Osteoblast (primary cell): ENCODE measurements around the gene GAPDHS. TPM values are rescaled to one million over a fixed set of nuclear protein-coding genes. Genes with fewer than 3 reads are reported as not detected.

ENCODE experiments used
- DNase-seq: peaks from one replicate; pipeline ENCODE4 v3.0.0; 2011; ENCODE audit warnings: low spot score, mixed read lengths; ENCODE audit not compliant: insufficient read length; ENCODE audit errors: missing footprints
- H2AFZ ChIP-seq: 2 replicates; pipeline ENCODE4 v1.6.0; 2011; ENCODE audit warnings: mild to moderate bottlenecking, low read length
- H3K27ac ChIP-seq: 2 replicates; pipeline ENCODE4 v1.5.1; 2011; ENCODE audit warnings: mild to moderate bottlenecking, low read depth, low read length, moderate library complexity
- H3K27me3 ChIP-seq: 2 replicates; pipeline ENCODE4 v1.6.0; 2012; ENCODE audit warnings: mild to moderate bottlenecking, control low read depth, inconsistent platforms, low read length, moderate library complexity; ENCODE audit not compliant: insufficient read depth
- H3K36me3 ChIP-seq: 2 replicates; pipeline ENCODE4 v1.5.1; 2011; ENCODE audit warnings: mild to moderate bottlenecking, low read length, control low read depth, moderate library complexity; ENCODE audit not compliant: insufficient read depth
- H3K4me1 ChIP-seq: 2 replicates; pipeline ENCODE4 v1.5.1; 2011; ENCODE audit warnings: mild to moderate bottlenecking, low read length, control low read depth, moderate library complexity; ENCODE audit not compliant: insufficient read depth
- H3K4me2 ChIP-seq: 2 replicates; pipeline ENCODE4 v1.6.0; 2011; ENCODE audit warnings: mild to moderate bottlenecking, low read length; ENCODE audit not compliant: insufficient read depth
- H3K4me3 ChIP-seq: fragments of 200-600 bp; sonication (generic); 3 replicates; pipeline ENCODE4 v1.5.1; 2012; ENCODE audit warnings: mild to moderate bottlenecking, low read length, inconsistent platforms; ENCODE audit not compliant: insufficient read depth
- H3K79me2 ChIP-seq: 2 replicates; pipeline ENCODE4 v1.6.0; 2012; ENCODE audit warnings: mild to moderate bottlenecking, low read length, control low read depth, inconsistent platforms; ENCODE audit not compliant: insufficient read depth
- H3K9me3 ChIP-seq: 2 replicates; pipeline ENCODE4 v1.5.1; 2011; ENCODE audit warnings: low read depth, low read length, control low read depth
- H4K20me1 ChIP-seq: 2 replicates; pipeline ENCODE4 v1.6.0; 2012; ENCODE audit warnings: mild to moderate bottlenecking, low read length, control low read depth; ENCODE audit not compliant: insufficient read depth
- total RNA-seq: library from RNA; depleted of rRNA; stranded (reverse); fragments of >200 nt; gene quantifications from 2 replicates; pipeline ENCODE4 v1.2.3, GENCODE V29; 2012
- TF ChIP-seq, protein P1 (sequence below): IDR thresholded peaks from 2 replicates; pipeline ENCODE4 v1.5.1; 2011; ENCODE audit warnings: mild to moderate bottlenecking, low read depth, low read length, moderate library complexity; ENCODE audit errors: extremely low read depth

The GAPDHS gene
- total RNA-seq, 1 donor, result not detected

GRCh38 chr19:35500611-35501010 lies 32.6 kb upstream of the GAPDHS start:
- H3K27me3 ChIP-seq, result no peaks in the 10 kb centered on the region
- TF ChIP-seq, protein P1, sequence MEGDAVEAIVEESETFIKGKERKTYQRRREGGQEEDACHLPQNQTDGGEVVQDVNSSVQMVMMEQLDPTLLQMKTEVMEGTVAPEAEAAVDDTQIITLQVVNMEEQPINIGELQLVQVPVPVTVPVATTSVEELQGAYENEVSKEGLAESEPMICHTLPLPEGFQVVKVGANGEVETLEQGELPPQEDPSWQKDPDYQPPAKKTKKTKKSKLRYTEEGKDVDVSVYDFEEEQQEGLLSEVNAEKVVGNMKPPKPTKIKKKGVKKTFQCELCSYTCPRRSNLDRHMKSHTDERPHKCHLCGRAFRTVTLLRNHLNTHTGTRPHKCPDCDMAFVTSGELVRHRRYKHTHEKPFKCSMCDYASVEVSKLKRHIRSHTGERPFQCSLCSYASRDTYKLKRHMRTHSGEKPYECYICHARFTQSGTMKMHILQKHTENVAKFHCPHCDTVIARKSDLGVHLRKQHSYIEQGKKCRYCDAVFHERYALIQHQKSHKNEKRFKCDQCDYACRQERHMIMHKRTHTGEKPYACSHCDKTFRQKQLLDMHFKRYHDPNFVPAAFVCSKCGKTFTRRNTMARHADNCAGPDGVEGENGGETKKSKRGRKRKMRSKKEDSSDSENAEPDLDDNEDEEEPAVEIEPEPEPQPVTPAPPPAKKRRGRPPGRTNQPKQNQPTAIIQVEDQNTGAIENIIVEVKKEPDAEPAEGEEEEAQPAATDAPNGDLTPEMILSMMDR, result no peak
- no peak overlapping the region for H2AFZ ChIP-seq
- H3K9me3 ChIP-seq, result no peaks in the 10 kb centered on the region
- no peaks in the 10 kb centered on the region for H4K20me1 ChIP-seq
- no peaks in the 10 kb centered on the region for H3K36me3 ChIP-seq
- no peak overlapping the region for H3K4me3 ChIP-seq
- peak; percentile 47 for DNase-seq
- H3K27ac ChIP-seq, result no peak overlapping the region
- H3K79me2 ChIP-seq, result no peaks in the 10 kb centered on the region
- no peak overlapping the region for H3K4me2 ChIP-seq
- no peaks in the 10 kb centered on the region for H3K4me1 ChIP-seq

GRCh38 chr19:35501684-35502083 lies 31.6 kb upstream of the GAPDHS start:
- Histone ChIP-seq H4K20me1 (no peaks in the 10 kb centered on the region), H3K4me1 (no peaks in the 10 kb centered on the region), H3K27me3 (no peaks in the 10 kb centered on the region), H2AFZ (no peak overlapping the region), H3K27ac (no peak overlapping the region), H3K4me2 (no peak overlapping the region), H3K36me3 (no peaks in the 10 kb centered on the region), H3K4me3 (no peak overlapping the region), H3K9me3 (no peaks in the 10 kb centered on the region), H3K79me2 (no peaks in the 10 kb centered on the region)
- TF ChIP-seq, protein P1, result no peak
- DNase-seq, result no peak

GRCh38 chr19:35502751-35503150 lies 30.5 kb upstream of the GAPDHS start:
- Histone ChIP-seq H3K79me2 (no peaks in the 10 kb centered on the region), H3K4me3 (no peak overlapping the region), H3K27ac (no peak overlapping the region), H2AFZ (no peak overlapping the region), H3K9me3 (no peaks in the 10 kb centered on the region), H3K4me2 (no peak overlapping the region), H3K4me1 (no peaks in the 10 kb centered on the region), H3K27me3 (peaks cover 10% of the 10 kb centered on the region), H4K20me1 (no peaks in the 10 kb centered on the region), H3K36me3 (no peaks in the 10 kb centered on the region)
- TF ChIP-seq, protein P1, result no peak
- peak; percentile 4 for DNase-seq

- Histone ChIP-seq H3K4me2 (no peak overlapping the region), H3K4me1 (peaks cover 5% of the 10 kb centered on the region), H4K20me1 (no peaks in the 10 kb centered on the region), H3K9me3 (no peaks in the 10 kb centered on the region), H3K79me2 (no peaks in the 10 kb centered on the region), H3K27me3 (peaks cover 40% of the 10 kb centered on the region), H2AFZ (no peak overlapping the region), H3K27ac (no peak overlapping the region), H3K36me3 (no peaks in the 10 kb centered on the region), H3K4me3 (no peak overlapping the region)
- peak; percentile 72 for DNase-seq
- TF ChIP-seq, protein P1, result no peak
Measured at GRCh38 chr19:35506011-35506410, 27.2 kb upstream of the GAPDHS start.
